GM19452 (cell line): Measurements from ENCODE around the gene UNCX.

Experiments used
- ATAC-seq: cut with Tn5 transposase; IDR thresholded peaks from one replicate; pipeline ENCODE4 v1.9.1; 2021; ENCODE audit not compliant: unreplicated experiment

UNCX gene

GRCh38 chr7:1214516-1214915 lies 18.2 kb upstream of the UNCX start:
- ATAC-seq, result no peak

- no peak for ATAC-seq
These were observed 14.0 kb upstream of the UNCX start for GRCh38 chr7:1218541-1219165.

GRCh38 chr7:1219498-1219897 lies 13.2 kb upstream of the UNCX start:
- no peak for ATAC-seq

GRCh38 chr7:1220000-1220726 lies 12.5 kb upstream of the UNCX start:
- ATAC-seq, result no peak

GRCh38 chr7:1220977-1221745 lies 11.5 kb upstream of the UNCX start:
- no peak for ATAC-seq

- no peak for ATAC-seq
These were observed 9.3 kb upstream of the UNCX start for GRCh38 chr7:1223196-1223981.

- ATAC-seq, result no peak
These were observed 8.5 kb upstream of the UNCX start for GRCh38 chr7:1224086-1224716.

- ATAC-seq, result no peak
These were observed 7.6 kb upstream of the UNCX start for GRCh38 chr7:1225030-1225429.

- no peak for ATAC-seq
These were observed 7.1 kb upstream of the UNCX start for GRCh38 chr7:1225441-1226185.

- ATAC-seq, result no peak
These were observed 6.3 kb upstream of the UNCX start for GRCh38 chr7:1226186-1226901.

- no peak for ATAC-seq
These were observed 5.4 kb upstream of the UNCX start for GRCh38 chr7:1227071-1227804.

- ATAC-seq, result no peak
These were observed 4.7 kb upstream of the UNCX start for GRCh38 chr7:1227814-1228544.

- ATAC-seq, result no peak
These were observed 4.0 kb upstream of the UNCX start for GRCh38 chr7:1228545-1229201.

GRCh38 chr7:1229202-1229947 lies 3.3 kb upstream of the UNCX start:
- ATAC-seq, result no peak

- ATAC-seq, result no peak
These were observed 2.7 kb upstream of the UNCX start for GRCh38 chr7:1229956-1230355.

GRCh38 chr7:1230411-1231213 lies 2.1 kb upstream of the UNCX start:
- ATAC-seq, result no peak
